HUDEP-2 (cell line): ENCODE data around the gene AHI1.

Experiments
- DNase-seq, 76 experiments: peaks; one replicate each; lab custom pipeline; 2025; ENCODE audit not compliant: unreplicated experiment in 76 of 76; lab: John Stamatoyannopoulos, UW

Gene AHI1

DNA sequence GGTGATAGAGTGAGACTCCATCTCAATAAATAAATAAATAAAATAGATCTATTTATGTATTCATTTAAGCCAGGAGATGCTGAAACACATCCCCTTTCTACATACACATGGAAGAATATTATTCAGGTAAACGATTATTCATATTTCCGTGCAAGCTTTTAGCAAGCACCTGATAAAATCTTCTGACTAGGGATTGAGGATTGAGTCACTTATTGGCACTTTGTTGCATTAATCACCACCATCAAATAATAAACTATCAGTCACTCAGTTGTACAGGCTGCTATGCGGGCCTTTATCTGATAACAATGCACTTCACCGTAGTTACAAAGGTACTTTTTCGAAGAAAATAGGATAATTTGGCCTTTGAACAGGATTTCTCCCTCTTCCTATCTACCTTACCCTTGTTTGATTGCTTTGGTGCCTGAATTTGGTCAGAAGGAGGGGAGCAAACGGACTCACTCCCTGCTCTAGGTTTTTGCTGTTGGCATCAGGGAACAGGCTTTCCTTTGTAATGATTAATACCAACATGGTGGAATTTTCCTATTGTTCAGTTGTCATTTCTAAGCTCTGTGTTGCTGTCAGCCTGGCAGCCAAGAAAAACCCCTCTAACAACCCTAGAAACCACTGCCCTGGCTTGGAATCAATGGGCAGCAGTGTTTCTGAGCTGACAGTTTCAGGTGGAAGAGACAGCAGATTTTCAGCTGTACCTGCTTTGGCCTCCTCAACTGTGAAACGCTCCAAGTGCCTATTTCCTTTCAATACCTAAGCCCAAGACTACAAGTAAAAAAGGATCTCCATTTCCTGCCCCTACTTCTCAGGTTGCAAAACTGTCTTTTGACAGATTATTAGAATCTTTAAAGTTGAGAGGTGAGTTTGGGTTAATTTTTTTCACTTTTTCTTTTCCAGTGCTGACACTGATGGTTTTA is 253.4 kb downstream of the AHI1 start:
- no peak for DNase-seq

GRCh38 chr6:135240711-135241110 is 256.8 kb downstream of the AHI1 start:
- no peak for DNase-seq

DNA sequence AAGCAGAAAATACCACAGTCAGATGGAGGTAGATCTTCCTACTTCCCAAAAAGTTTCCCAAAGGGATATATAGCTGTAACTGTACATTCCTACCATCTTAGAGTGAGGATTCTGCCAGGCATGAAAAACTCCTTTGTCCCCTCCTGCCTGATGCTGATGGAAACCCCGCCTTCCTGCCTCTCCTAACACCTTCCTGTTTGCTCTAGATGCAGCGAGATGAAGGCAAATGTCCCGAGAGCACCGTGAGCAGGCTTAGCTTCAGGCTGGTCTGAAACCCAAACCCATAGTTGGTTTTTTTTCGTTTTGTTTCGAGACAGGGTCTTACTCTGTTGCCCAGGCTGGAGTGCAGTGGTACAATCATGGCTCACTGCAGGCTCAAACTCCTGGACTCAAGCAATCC is 260.8 kb downstream of the AHI1 start:
- DNase-seq: no peak

DNA sequence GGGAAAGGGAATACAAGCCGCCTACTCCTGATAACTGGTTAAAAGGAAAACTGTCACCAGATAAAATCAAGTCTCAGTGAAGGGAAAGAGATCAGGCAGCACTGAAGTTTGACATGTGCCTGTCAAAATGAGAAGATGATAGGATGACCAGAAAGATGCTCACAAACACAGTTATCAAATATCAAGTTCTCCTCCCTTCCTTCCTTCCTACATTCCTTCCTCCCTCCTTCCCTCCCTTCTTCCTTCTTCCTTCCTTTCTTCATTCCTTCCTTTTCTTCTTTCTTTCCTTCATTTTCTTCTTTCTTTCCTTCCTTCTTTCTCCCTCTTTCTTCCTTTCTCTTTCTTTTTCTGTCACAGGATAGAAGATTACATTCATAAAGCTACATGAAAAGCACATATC is 261.2 kb downstream of the AHI1 start:
- DNase-seq: no peak

GRCh38 chr6:135235716-135236115 is 261.8 kb downstream of the AHI1 start:
- no peak for DNase-seq

GRCh38 chr6:135234492-135234780 is 263.1 kb downstream of the AHI1 start:
- DNase-seq: no peak

- DNase-seq: no peak
Observed at GRCh38 chr6:135233686-135234491, 263.7 kb downstream of the AHI1 start.
